Stimulated activated CD4-positive, alpha-beta T cell treated with anti-CD3 and anti-CD28 coated beads, Interleukin-4, amount 100 ng/mL, for 4 hours (primary cell): Measurements from ENCODE around the gene C2CD3.
A peak's percentile ranks its signal among the peaks of the same experiment; 100 is the strongest.
"Not testable (repeated sequence)": the region's sequence is repeated elsewhere in the genome, so short reads cannot be mapped to it uniquely, and the experiment has no call there.

Experiments used
- DNase-seq, 2 experiments: peaks; one replicate each; pipeline ENCODE4 v3.0.0-alpha.2; 2020

Gene C2CD3

GRCh38 chr11:74066663-74067062 is 104.1 kb downstream of the C2CD3 start:
- not testable (repeated sequence) for DNase-seq

- DNase-seq, result not testable (repeated sequence)
Observed at GRCh38 chr11:74065534-74065933, 105.3 kb downstream of the C2CD3 start.

- not testable (repeated sequence) for DNase-seq
Observed at GRCh38 chr11:74063628-74064027, 107.2 kb downstream of the C2CD3 start.

- DNase-seq, result not testable (repeated sequence)
Observed at GRCh38 chr11:74061599-74061998, 109.2 kb downstream of the C2CD3 start.

GRCh38 chr11:74057249-74058151 is 113.3 kb downstream of the C2CD3 start:
- no peak for DNase-seq

DNA sequence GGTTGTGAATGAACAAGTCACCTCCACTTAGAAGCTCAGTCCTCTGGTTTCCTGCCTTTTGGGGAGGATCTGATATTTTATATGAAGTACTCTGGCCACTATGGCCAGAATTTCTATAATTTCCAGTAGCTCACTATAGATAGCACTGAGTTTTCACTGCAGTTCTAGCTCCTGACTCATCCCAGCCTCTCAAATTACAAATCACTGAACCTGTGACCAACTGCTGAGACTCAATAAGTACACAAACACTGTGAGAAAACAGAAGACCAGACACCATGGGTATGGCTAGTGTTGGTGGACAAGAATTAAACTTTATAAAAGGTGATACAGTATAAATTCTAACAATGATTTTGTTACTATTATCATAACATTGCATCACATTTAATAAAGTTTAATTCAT is 114.9 kb downstream of the C2CD3 start:
- no peak for DNase-seq

DNA sequence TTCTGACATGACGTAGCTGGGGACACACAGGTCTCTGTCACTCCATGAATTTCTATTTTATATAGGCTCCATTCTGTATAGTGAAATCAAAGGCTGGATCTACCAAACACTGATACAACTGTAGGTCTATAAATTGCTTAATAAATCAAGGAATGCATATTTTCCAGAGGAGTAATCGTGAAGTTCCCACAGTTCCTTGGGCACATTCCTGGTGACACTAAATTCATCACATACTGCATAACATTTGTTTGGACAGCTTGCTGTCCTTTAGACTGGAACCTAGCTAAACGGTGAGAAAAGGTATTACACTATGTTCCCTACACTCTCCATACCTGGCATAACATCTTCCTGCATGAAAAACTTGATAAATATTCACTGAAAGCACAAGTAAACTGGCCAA is 120.3 kb downstream of the C2CD3 start:
- DNase-seq, result no peak

DNA sequence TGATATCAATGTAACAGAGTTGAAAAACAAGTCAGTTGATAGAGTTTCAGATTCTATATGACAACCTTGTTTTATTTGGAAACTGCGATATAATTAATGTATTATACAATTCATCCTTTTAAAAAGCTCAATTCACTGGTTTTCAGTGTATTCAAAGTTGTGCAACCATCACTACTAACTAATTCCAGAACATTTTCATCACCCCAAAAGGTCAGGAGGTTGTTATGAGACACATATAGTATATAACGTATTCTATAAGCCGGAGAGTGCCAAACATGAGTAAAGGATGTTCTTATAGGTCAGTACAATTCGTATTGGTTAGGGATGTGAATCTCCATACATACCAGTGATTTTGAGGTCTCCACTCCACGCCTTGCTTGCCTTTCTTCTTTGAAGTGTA is 121.8 kb downstream of the C2CD3 start:
- DNase-seq, result no peak

DNA sequence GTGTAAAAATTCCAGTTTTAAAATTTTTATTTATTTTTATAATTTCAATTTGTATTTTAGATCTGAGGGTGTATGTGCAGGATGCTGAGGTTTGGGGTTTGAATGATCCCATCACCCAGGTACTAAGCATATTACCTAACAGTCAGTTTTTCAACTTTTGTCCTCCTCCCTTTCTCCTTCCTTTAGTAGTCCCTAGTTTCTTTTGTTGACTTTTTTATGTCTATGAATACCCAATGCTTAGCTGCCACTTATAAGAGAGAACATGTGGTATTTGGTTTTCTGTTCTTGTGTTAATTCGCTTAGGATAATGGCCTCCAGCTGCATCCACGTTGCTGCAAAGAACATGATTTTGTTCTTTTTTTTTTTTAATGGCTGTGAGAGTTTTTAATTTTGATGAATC is 126.3 kb downstream of the C2CD3 start:
- no peak for DNase-seq

- DNase-seq, result no peak
Observed at GRCh38 chr11:74043450-74043849, 127.4 kb downstream of the C2CD3 start.

- no peak for DNase-seq
Observed at GRCh38 chr11:74037309-74037708, 133.5 kb downstream of the C2CD3 start.

- DNase-seq, result no peak
Observed at GRCh38 chr11:74035264-74035663, 135.5 kb downstream of the C2CD3 start.

- DNase-seq, result no peak
Observed at GRCh38 chr11:74033046-74033445, 137.8 kb downstream of the C2CD3 start.

DNA sequence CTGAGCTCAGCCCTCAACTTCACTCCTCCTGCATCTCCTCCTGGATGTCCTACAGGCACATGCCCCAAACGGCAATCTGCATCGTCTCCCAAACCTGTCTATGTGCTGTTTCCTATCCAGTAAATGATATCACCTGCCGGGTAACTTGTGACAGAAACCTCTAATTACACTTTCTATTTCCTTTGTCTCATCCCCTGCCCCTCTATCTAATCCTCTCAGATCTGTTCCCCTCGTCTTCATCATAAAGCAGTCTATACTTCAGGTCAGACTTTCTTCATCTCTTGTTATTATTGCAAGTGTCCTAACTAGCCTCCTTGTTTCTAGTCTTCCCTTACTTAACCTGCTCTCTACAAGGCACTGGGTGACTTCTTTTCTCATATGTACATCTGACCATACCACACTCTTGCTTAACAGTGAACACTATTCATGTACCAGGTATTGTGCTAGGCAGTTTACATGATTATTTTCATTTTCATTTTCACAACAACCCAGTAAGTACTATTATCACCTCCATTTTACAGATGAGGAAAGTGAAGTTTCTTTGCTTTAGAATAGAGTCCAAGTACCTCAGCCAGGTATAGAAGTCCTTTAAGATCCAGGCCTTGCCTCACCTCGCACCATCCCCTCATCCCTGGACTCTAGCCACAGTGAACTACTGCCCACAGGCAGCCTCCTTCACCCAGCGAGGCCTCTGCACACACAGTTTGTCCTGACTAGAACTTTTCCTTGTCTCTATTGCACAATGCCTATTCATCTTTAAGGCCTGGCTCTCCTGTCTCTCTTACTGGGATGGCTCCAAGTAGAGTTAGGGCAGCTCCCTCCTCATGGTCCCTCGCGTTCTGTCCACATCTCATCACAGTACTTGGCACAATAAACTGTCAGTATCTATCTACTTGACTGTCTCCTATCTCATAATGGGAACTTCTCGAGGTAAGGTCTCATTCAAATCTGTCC is 139.8 kb downstream of the C2CD3 start:
- DNase-seq, result no peak

DNA sequence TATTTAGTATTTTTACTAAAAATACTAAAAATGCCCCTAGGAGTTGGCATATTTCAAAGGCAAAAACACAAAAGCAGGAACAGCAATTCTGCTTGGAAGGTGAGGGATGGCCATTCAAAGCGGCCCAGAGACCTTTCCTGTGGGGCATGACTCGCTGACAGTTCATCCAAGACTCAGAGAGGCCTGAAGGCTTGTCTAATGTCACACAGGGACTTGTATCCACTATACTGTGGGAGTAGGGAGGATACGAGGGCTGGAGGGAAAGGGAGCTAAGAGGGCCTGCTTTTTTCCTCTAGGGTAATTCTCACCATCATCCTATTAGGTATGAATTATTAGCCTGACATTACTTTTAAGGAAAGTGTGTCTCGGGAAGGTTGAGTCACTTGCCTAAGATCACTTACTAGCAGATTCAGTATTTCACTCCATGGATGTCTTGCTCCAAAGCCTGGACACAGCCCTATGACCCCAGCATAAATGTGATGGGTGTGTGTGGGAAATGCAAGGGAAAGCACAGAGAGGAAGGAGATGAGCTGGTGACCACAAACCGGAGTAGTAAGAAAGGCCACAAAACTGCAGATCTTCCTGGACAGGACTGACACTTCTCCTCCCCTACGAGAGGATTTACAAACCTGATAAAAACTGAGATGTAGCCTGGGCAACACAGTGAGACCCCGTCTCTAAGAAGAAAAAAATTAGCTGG is 145.2 kb downstream of the C2CD3 start:
- DNase-seq, result no peak

DNA sequence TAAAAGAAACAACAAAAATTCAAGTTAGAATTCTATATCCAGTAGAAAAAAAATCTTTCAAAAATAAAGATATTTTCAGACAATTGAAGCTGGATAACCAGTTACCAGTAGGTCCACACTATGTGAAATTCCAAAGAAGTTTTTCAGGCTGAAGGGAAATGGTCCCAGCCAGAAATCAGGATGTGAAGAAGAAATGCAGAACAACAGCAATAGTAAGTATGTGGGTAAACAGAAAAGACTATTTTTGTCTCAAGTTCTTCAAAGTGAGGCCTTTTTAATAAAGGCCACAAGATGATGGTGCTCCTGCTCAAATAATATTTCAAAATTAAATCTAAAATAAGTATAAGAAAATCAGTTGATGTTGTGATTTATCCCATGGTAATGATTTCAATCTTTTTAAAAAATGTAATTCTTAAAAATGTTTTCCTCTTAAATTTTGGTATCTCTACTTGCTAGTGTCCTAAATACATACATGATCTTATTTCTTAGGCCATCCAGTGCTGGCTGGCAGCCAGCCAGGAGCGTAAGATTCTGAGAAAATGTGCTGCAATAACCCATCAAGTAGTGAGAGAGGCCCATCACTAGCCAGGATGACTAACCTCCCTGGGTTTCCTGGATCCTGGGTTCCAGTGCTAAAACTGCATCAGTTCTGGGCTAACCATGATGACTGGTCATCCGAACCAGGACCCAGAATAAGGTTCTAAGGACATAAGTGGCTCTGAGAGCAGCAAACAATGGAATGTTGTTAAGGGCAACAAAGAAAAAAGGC is 146.4 kb downstream of the C2CD3 start:
- DNase-seq, result no peak

DNA sequence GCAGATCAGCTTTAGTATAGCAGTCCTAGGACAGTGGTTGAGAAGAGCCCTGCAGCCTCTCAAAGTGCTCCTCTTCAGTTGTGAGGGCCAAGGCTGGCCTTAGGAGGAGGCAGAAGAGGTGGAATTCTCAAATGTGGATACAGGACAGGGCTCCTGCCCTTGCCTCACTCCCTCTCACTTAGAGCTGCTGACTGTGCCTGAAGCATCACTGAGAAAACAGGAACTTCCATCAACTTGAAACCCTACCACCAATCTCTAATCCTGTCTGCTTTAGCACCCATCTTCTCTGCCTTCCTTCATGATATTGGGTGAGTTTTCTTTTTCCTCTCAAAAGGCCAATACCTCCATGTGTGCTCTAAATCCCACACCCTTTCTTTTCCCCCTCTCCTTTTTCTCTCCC is 147.5 kb downstream of the C2CD3 start:
- DNase-seq, result no peak

DNA sequence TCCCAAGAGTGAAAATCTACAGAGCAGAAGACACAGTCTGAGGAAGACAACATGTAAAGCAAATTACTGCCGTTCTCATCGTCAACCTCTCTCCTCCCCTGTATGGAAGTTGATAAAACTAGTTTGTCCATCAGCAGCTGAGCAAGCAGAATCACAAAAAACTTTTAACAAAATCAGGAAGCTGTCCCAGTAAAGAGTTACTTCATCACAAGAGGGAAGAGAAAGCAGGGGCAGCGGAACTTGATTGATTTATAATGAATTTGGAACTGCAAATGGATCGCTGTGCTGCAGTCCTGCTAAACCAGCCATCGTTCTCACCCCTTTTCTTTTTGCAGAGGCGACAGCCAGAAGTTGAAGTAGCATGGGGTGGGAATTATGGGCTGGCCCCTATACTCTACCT is 148.3 kb downstream of the C2CD3 start:
- DNase-seq, result no peak

DNA sequence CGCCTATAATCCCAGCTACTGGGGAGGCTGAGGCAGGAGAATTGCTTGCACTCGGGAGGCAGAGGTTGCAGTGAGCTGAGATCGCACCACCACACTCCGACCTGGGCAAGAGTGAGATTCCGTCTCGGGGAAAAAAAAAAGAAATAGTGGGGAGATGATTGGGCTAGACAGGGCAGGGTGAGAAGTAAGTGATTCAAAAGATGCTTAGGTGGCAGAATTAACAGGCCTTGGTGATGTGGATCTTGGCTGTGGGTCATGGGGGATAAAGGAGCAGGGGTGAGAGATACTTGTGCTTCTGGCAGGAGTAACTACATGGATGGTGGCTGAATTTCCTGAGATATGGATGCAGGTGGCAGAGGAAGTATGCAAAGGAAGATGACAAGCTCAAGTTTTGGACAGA is 148.8 kb downstream of the C2CD3 start:
- DNase-seq, result no peak

- no peak for DNase-seq
Observed at GRCh38 chr11:74020539-74020938, 150.3 kb downstream of the C2CD3 start.

DNA sequence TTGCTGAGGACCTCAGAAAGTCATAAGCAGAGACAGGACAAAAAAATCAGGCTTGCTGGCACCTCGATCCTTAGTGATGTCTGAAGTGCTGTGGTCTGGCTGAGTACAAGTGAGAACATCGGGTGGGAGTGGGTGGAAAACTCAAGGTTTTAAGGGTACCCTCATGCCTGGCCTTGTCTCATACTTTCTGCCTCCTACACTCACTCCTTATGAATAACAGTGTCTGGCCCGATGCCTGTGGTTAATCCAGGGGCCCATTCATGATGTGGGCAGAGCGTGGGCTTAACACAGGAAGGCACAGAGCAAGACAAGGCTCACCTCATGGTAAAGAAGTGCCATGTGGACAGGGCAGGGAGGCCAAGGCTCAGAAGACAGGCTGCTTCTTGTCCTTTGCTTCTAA is 150.9 kb downstream of the C2CD3 start:
- DNase-seq, result peak; percentile 29 to 53

DNA sequence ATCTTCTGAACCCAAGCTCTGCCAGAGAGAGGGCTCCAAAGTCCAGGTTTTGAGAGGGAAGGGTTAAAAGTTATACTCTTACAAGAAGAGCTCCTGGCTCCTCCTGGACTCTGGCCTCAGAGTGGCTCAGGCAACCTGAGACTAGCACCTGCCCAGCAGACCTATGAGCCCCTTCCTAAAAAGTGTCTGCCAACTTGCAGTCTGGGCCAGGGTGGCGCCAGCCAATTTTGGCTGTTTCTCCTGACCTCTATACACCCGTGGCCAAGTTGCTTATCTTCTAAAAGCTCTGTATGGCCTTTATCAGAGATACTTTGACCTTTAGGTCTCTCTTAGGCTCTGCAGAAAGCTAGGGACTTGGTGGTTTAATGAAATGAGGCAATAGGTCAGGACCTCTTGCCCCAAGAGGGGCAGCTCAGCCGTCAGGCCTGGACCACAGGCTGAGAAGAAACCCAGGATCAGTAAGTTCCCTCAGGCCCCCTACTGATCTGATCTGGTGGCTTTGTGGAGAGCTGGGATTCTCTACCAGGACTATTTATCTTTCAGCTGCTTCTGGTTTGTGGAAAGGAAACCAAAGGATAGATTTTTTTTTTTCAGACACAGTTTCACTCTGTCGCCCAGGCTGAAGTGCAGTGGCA is 151.6 kb downstream of the C2CD3 start:
- DNase-seq, result no peak
